ENCODE results near the gene ALDH1L1.

- TF ChIP-seq, protein P1, sequence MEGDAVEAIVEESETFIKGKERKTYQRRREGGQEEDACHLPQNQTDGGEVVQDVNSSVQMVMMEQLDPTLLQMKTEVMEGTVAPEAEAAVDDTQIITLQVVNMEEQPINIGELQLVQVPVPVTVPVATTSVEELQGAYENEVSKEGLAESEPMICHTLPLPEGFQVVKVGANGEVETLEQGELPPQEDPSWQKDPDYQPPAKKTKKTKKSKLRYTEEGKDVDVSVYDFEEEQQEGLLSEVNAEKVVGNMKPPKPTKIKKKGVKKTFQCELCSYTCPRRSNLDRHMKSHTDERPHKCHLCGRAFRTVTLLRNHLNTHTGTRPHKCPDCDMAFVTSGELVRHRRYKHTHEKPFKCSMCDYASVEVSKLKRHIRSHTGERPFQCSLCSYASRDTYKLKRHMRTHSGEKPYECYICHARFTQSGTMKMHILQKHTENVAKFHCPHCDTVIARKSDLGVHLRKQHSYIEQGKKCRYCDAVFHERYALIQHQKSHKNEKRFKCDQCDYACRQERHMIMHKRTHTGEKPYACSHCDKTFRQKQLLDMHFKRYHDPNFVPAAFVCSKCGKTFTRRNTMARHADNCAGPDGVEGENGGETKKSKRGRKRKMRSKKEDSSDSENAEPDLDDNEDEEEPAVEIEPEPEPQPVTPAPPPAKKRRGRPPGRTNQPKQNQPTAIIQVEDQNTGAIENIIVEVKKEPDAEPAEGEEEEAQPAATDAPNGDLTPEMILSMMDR (IDR thresholded peaks at IDR 0.05), result no peak
- TF ChIP-seq POLR2A (IDR thresholded peaks at IDR 0.05), result no peak
These were observed 45.3 kb downstream of the ALDH1L1 start for GRCh38 chr3:126135071-126135405.

All from body of pancreas (tissue), 4 donors.